Daoy (cell line): Measurements from ENCODE around the gene SYNDIG1. TPM values are rescaled to one million over a fixed set of nuclear protein-coding genes. Genes with fewer than 3 reads are reported as not detected.

Experiments used
- DNase-seq: peaks from one replicate; pipeline ENCODE4 v3.0.0-alpha.2; 2015; ENCODE audit warnings: low read depth
- total RNA-seq: library from RNA; depleted of rRNA; stranded (reverse); fragments of >200 nt; shearing (Covaris generic); gene quantifications from 2 replicates; pipeline ENCODE4 v1.2.3, GENCODE V29; 2014

The SYNDIG1 gene
- total RNA-seq, 1 experiment from 2014 or later, result 0.91 TPM

DNA sequence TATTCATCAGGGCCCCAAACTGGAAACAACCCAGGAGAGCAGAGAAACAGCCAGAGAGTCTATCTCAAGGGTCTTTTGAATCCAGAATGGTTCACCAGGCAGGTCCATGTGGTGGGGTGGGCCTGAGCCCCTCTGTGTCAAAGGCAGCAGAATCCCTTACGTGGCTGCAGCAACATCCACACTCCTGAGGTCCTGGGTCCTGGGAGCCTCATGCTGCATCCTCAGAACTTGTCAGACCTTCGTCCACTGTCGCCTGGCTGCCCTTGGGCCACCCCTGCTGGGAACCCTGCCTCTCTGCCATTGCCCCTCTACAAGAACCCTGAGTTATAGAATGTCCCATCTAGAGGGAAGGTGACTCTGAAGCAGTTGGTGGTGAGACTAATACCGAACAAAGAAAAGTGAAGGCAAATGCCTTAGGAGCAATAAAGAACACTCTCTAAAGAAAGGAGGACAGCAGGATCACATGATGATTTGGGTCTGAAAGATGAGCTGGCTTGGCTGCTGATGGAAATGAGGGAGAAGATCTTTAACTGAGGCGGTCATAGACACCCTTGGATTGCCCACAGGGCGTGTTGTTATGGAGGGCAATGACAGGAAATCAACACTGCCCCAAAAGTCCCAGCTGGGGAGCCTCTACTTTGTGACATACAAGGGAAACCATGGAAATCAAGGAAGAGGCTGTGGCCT lies 161.2 kb downstream of the SYNDIG1 start:
- DNase-seq, result no peak

GRCh38 chr20:24631173-24631505 lies 161.7 kb downstream of the SYNDIG1 start:
- no peak for DNase-seq

GRCh38 chr20:24632581-24632980 lies 163.2 kb downstream of the SYNDIG1 start:
- no peak for DNase-seq

- DNase-seq, result no peak
Observed at GRCh38 chr20:24633026-24633425, 163.6 kb downstream of the SYNDIG1 start.

- no peak for DNase-seq
Observed at GRCh38 chr20:24633521-24633920, 164.1 kb downstream of the SYNDIG1 start.

- peak; percentile 53 for DNase-seq
Observed at GRCh38 chr20:24634855-24635254, 165.4 kb downstream of the SYNDIG1 start.

GRCh38 chr20:24636626-24637025 lies 167.2 kb downstream of the SYNDIG1 start:
- no peak for DNase-seq

GRCh38 chr20:24637087-24637486 lies 167.7 kb downstream of the SYNDIG1 start:
- DNase-seq, result no peak

- no peak for DNase-seq
Observed at GRCh38 chr20:24637941-24638340, 168.5 kb downstream of the SYNDIG1 start.

- no peak for DNase-seq
Observed at GRCh38 chr20:24638591-24639548, 169.4 kb downstream of the SYNDIG1 start.

GRCh38 chr20:24640276-24640675 lies 170.8 kb downstream of the SYNDIG1 start:
- DNase-seq, result no peak

DNA sequence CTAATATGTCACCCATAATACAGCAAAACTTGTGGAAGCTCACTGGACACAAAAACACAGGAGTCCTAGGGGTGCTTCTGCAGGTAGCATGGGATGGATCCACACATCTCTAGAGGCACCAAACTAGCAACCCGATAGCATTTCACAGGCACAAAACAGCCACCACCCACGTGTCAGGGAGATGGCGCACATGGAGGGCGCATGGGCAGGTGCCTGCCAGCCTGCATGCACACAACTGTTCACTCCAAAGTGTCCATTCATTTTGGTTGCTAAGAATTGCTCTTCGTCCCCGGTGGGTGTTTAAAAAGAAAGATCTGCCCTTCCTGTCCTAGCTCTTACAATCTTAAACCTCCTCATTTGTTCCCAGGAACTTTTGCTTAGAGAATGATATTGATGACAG lies 171.3 kb downstream of the SYNDIG1 start:
- no peak for DNase-seq

- DNase-seq, result no peak
Observed at GRCh38 chr20:24643731-24644626, 174.6 kb downstream of the SYNDIG1 start.

GRCh38 chr20:24646321-24646720 lies 176.9 kb downstream of the SYNDIG1 start:
- no peak for DNase-seq

- no peak for DNase-seq
Observed at GRCh38 chr20:24647713-24648112, 178.3 kb downstream of the SYNDIG1 start.

GRCh38 chr20:24648481-24648880 lies 179.1 kb downstream of the SYNDIG1 start:
- no peak for DNase-seq

GRCh38 chr20:24648919-24649318 lies 179.5 kb downstream of the SYNDIG1 start:
- no peak for DNase-seq

DNA sequence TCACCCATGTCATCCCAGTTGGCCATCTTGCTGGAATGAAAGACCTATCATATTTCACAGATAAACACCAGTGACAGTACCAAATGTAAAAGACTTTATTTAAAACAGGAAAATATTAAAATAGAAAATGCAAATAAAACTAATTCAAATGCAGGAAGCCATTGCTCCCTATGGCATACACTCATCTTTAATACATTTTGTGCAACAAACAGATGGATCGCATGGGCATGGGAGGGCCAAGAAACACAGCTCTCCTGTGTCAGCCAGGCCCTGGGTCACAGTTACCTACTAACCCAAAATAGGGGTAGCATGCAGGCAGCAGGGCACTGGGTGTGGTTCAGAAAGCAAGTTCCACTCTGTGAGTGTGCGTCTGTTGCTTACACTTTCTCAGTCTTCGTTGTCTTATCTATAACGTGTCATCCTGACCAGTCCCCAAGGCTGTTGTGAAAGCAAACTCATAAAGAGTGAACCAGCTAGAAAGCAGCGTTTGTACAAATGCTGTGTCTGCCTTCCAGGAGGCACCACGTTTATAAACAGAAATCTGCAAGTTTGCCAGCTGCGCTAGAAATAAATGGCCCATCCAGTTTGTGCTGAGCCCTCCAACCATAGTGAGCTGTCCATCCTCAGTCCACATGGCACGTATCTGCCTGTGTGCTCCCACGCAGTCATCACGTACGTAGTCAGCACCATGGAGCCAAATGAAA lies 180.5 kb downstream of the SYNDIG1 start:
- DNase-seq, result no peak

DNA sequence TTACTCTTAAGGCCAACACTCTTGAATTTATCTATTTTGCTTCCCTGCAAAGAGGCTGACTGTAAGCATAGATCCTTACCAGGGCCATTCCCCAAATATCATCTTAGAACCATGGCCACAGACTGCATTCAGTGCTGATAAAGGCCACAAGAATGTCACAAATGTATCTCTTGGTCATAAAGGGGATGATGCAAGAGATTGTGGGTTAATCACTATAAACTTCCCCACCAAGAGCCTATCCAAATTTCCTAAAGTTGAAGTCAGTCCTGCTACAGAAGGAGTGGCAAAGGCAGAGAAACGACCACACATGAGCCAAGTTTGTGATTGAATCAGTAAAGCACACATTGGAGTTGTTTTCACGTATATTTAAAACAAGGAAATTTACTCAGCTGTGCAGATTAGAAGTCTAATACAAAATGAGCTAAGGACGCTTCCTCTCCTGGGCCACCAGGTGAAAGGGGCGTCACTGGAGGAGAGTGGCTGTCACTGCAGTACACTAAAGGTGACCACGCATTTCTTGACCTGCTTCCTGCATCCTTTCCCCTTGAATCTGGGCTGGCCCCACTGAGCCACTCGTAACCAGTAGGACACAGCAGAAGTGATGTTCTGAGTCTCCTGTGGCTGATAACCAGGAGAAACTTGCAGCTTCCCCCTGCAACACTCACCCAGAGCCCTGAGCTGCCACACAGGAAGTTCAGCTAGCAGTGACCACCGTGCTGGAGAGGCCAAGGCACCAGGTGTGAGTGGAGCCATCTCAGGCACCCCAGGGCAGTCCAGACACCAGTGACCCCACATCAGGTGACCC lies 181.9 kb downstream of the SYNDIG1 start:
- peak; percentile 34 for DNase-seq

- no peak for DNase-seq
Observed at GRCh38 chr20:24651976-24652345, 182.5 kb downstream of the SYNDIG1 start.

DNA sequence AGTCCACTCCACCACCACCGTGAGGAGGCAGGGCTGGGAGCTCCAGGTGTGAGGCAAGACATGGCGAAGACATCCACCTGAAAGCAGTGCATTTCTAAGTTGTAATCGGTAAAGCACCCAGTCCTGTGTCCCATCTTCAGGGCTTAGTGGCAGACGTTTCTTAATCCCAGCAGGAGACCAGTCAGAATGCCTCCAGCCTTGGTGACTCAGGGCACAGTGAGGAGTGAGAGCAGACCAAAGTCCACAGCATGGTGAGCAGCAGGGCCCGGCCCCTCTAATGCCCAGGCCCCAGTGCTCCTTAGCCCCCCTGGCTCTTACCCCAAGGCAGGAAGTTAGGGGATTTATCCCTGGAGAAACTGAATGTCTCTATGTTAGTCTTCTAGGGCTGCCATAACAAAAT lies 183.9 kb downstream of the SYNDIG1 start:
- DNase-seq, result peak; percentile 21
